HK-2 (cell line): Measurements from ENCODE around the gene RBM22.

ENCODE experiments used
- DNase-seq: peaks from one replicate; pipeline ENCODE4 v3.0.0-alpha.2; 2018; ENCODE audit not compliant: unreplicated experiment

The RBM22 gene

GRCh38 chr5:150672237-150672883 is 28.5 kb downstream of the RBM22 start:
- DNase-seq, result no peak

- no peak for DNase-seq
Observed at GRCh38 chr5:150671509-150672236, 29.2 kb downstream of the RBM22 start.

- no peak for DNase-seq
Observed at GRCh38 chr5:150670948-150671310, 29.9 kb downstream of the RBM22 start.

DNA sequence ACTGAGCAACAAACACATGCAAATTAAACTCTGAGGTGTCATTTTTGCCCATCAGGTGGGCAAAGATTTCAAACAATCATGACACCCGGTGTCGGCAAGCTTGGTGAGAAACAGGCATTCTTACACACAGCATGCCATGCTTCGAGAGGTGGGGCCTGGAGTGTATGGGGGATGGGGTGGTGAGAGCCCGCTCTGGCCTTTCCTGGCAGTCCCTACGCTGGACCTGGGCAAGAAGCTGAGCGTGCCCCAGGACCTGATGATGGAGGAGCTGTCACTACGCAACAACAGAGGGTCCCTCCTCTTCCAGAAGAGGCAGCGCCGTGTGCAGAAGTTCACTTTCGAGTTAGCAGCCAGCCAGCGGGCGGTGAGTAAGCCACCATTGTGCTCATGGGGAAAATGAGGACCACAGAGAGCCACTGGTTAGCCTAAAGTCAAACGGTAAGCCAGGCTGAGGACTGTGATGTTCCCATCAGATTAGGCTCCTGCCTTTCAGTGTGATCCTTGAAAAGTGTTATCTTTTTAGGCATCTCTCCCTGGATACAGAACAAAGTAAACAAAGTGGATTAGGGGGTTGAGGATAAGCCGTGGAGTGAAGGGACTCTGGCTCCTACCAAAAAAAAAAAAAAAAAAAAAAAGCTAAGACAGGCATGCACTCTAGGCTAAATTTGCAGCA is 30.5 kb downstream of the RBM22 start:
- no peak for DNase-seq

DNA sequence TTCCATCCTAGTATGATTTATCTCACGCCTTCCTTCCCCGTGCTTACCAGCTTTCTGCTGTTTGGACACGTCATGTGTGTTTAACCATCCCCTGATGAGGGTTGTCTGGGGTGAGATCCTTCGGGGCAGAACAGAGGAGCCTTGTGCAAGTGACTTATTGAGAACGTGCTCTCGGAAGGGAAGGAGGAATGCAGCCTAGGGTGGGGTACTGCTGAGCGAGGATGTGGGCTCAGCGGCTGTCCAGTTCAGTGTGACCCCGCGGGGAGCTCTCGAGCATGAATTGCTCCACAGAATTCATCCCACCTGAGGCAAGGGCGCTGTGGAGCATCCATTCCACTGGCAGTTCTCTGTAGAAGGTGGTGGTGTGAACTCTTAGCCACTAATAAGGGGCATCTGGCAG is 35.8 kb downstream of the RBM22 start:
- no peak for DNase-seq

DNA sequence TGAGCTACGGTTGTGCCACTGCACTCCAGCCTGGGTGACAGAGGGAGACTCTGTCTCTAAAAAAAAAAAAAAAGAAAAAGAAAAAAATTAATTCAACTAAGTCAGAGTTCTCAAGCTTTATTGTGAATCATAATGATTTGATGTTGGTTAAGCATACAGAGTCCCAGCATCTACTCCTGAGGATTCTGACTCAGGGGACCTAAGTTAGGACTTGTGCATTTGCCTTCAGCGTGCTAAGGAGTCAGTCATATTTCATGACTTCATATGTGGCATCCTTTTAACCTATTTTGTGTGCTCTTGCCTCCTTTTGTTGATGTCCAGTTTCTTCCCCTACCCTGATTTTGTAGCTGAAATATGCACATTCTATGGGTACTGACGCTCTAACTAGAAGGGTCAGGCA is 36.9 kb downstream of the RBM22 start:
- DNase-seq, result no peak

DNA sequence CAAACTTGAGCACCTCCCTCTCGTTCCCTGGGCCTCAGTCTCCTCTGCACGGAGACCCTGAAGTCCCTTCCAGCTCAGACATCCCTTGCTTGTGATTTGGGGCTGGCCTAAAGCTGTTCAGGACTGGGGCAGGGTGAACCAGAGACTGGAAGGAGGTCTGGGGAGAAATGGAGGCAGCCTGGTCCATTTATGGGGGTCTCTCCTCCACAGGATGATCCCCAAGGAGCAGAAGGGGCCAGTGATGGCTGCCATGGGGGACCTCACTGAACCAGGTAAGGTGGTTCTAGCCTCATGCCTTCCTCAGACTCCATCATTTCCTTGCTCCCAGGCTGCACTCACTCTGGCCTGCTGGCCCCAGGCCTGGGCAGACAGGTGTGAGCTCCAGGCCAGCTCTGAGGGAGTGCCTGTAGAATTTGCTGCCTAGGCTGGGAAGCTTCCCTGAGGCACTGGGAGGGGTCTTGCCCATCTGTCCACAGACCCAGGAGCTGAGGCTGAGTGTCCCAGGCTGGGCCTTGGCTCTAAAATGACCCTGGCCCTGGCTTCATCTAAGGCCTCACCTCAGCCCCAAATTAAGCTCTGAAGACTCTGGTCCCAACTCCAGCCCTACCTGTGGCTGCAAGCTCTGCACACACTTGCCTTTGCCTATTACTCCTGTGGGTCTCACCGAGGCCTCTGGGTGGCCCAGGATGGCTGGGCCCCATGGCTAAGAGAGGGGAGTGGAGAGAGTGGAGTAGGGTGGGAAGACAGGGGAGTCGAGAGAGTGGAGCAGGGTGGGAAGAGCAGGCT is 37.9 kb downstream of the RBM22 start:
- DNase-seq, result no peak

GRCh38 chr5:150661821-150662596 is 38.9 kb downstream of the RBM22 start:
- DNase-seq, result no peak

GRCh38 chr5:150661086-150661485 is 39.8 kb downstream of the RBM22 start, which contains the start of gene MYOZ3:
MYOZ3 (plus strand) TSS chr5:150661251; CDS start chr5:150662942, 1,691 bp downstream.
- no peak for DNase-seq

DNA sequence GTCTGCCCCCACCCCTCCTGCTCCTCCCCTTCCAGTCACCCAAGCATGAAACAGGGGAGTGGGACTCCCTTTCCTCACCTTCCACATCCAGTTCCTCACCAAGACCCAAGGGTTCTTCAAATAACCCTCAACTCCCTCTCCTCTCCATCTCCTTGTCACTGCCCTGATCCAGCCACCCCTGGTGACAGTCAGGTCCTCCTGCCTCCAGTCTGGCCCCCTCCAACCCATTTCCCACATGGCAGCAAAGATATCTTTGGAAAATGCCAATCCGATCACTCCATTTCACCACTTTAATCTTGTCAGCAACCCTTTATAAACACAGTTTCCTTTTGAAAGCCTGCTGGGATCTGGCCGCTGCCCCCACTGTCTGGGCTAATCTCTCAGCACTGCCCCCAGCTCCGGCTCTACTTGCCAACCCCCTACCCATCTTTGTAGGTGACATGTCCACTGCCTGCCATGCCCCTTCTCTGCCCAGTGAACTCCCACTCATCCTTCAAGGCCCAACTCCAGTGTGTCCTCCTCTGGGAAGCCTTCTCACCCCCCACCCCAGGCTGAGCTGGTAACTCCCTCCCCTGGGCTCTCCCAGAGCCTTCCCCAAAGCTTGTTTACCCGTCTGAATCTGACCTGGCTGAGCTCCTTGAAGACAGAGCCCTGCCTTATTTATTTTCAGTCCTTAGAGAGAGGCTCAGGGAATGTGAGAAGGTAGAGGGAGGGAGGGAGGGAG is 40.6 kb downstream of the RBM22 start:
- no peak for DNase-seq

DNA sequence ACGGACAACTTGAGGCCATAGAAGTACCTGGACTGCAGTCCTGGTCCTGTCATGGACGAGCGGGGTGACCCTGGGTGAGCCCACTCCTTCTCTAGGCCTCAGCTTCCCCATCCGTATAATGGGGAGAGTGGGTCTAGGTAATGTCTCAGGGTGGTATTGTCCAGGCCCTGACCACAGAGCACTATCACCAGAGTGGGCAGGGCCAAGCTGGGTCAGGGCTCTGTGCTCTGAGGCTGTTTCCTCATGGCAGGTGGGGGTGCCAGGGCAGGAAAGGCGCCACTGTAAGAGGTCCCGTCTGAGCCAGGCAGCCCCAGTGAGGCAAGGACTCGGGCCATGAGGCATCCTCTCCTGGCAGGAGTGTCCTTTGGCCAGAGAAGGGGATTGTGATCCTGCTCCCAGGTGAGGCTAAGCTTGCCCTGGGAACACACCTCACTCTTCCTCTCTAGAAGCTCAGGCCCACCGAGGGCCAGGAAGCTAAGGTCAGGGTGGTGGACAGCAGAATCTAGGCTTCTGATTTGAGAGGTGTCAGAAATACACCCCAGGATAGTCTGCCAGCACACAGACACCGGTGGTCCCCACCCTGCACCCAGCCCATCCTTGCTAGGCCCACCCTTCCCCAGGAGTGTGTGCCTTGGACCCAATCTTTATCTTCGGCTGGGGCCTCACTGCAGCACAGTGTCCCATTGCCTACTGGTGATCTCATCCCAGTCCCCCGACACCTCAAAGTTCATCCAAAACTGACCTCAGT is 41.3 kb downstream of the RBM22 start:
- no peak for DNase-seq

DNA sequence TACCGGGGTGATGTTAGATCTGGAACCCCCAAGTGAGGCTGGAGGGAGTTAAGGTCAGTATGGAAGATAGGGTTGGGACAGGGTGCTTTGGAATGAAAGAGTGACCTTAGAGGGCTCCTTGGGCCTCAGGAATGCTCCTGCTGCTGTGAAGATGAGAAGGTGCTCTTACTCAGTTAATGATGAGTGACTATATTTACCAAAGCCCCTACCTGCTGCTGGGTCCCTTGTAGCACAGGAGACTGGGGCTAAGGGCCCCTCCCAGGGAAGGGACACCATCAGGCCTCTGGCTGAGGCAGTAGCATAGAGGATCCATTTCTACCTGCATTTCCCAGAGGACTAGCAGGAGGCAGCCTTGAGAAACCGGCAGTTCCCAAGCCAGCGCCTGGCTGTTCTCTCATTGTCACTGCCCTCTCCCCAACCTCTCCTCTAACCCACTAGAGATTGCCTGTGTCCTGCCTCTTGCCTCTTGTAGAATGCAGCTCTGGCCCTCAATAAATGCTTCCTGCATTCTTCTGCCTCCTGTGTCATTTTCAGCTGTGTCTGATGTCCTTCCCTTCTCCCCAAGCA is 42.1 kb downstream of the RBM22 start:
- no peak for DNase-seq

DNA sequence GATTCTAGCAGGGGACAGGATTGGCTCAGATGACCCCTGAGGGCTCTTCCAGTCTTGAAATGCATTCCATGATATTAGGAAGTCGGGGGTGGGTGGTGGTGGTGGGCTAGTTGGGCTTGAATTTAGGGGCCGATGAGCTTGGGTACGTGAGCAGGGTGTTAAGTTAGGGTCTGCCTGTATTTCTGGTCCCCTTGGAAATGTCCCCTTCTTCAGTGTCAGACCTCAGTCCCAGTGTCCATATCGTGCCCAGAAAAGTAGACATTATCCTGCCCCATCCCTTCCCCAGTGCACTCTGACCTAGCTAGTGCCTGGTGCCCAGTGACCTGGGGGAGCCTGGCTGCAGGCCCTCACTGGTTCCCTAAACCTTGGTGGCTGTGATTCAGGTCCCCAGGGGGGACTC is 42.7 kb downstream of the RBM22 start:
- DNase-seq, result peak; percentile 11

GRCh38 chr5:150656191-150657132 is 44.4 kb downstream of the RBM22 start:
- peak; percentile 75 for DNase-seq

DNA sequence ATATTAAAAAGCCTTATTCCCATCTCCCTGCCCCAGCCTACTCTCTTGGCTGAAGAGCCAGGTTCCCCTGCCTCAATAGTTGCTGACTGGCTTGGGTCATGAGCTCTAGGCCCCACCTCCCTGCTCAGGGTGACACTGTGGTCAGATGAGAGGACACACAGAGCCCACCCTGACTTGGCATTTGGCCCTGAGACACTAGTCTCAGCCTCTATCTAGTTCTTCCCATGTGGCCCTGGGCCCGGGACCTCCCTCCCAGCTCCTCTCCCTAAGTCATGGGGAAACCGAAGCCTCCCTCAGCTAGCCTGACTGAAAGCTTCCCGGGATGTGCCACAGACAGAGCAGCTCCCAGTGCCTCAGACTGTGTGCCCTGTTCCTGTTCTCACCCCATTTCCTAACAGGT is 45.6 kb downstream of the RBM22 start:
- no peak for DNase-seq

GRCh38 chr5:150653762-150654556 is 46.9 kb downstream of the RBM22 start:
- no peak for DNase-seq

DNA sequence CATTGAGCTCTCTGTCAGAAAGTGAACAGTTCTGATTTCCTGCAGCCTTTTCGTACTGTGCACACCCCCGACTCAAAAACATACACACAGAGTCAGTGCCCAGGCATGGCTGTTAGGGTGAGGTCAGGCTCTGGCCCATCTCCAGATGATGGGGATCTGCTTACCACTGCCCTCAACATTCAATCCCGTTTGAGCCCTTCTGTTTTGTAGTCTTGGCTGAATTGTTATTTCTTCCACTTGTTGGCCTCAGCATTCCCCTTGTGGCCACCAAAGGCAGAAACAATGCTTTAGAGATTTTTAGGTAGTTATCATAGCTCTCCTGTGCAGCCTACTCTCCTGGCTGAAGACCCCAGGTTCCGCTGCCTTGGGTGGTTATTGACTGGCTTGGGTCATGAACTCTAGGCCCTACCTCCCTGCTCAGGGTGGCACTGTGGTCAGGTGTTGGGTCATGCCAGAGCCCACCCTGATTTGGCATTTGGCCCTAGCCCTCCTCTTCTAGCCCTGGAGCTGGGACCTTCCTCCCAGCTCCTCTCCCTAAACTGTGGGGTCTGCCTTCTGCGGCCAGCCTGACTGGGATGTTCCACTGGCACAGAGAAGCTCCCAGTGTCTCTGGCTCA is 47.6 kb downstream of the RBM22 start:
- DNase-seq, result no peak
